Measurements from ENCODE around the gene ZBTB8OS.

Gene ZBTB8OS

GRCh38 chr1:32600034-32600433 lies 50.3 kb downstream of the ZBTB8OS start:
- intact Hi-C loops (cut with DNase I; ENCODE audit: low total_unique reads) = no loop called here
- peaks cover 11 to 43% (median 25%) of the 10 kb centered on the region in 3 donors for H3K36me3 ChIP-seq
- no peak for DNase-seq
- H3K4me1 ChIP-seq = no peaks in the 10 kb centered on the region
- H3K27me3 ChIP-seq = no peaks in the 10 kb centered on the region
- no peaks in the 10 kb centered on the region for H3K9me3 ChIP-seq
- no peak overlapping the region for H3K4me3 ChIP-seq
- no peak for TF ChIP-seq CTCF (IDR thresholded peaks at IDR 0.05)
- no peak overlapping the region for H3K27ac ChIP-seq

GRCh38 chr1:32592943-32593342 lies 57.4 kb downstream of the ZBTB8OS start:
- Histone ChIP-seq H3K27ac (no peak overlapping the region), H3K36me3 (peaks cover 29 to 54% (median 36%) of the 10 kb centered on the region in 3 donors), H3K27me3 (no peaks in the 10 kb centered on the region), H3K4me1 (no peaks in the 10 kb centered on the region), H3K9me3 (no peaks in the 10 kb centered on the region), H3K4me3 (no peak overlapping the region)
- no peak for TF ChIP-seq CTCF (IDR thresholded peaks at IDR 0.05)
- intact Hi-C loops (cut with DNase I; ENCODE audit: low total_unique reads) = no loop called here
- no peak for DNase-seq

- TF ChIP-seq CTCF (IDR thresholded peaks at IDR 0.05) = no peak
- H3K9me3 ChIP-seq = no peaks in the 10 kb centered on the region
- H3K4me1 ChIP-seq = no peaks in the 10 kb centered on the region
- DNase-seq = no peak
- no peak overlapping the region for H3K4me3 ChIP-seq
- H3K27ac ChIP-seq = no peak overlapping the region
- H3K36me3 ChIP-seq = no peaks in the 10 kb centered on the region
- H3K27me3 ChIP-seq = no peaks in the 10 kb centered on the region
- intact Hi-C loops (cut with DNase I; ENCODE audit: low total_unique reads) = no loop called here
Observed at GRCh38 chr1:32580348-32581017, 69.9 kb downstream of the ZBTB8OS start.

Measured in tibial artery (tissue), 4 donors.